ENCODE data around the gene PRKD2. TPM values are rescaled to one million over a fixed set of nuclear protein-coding genes. Genes with fewer than 3 reads are reported as not detected.
A peak's percentile ranks its signal among the peaks of the same experiment; 100 is the strongest.

The PRKD2 gene
- total and polyA plus RNA-seq, 10 of the 15 experiments (the other 5 are each of a cell fraction or from before 2014, with no cell fraction given), result 2.3 to 98.8 (median 32.9) TPM

DNA sequence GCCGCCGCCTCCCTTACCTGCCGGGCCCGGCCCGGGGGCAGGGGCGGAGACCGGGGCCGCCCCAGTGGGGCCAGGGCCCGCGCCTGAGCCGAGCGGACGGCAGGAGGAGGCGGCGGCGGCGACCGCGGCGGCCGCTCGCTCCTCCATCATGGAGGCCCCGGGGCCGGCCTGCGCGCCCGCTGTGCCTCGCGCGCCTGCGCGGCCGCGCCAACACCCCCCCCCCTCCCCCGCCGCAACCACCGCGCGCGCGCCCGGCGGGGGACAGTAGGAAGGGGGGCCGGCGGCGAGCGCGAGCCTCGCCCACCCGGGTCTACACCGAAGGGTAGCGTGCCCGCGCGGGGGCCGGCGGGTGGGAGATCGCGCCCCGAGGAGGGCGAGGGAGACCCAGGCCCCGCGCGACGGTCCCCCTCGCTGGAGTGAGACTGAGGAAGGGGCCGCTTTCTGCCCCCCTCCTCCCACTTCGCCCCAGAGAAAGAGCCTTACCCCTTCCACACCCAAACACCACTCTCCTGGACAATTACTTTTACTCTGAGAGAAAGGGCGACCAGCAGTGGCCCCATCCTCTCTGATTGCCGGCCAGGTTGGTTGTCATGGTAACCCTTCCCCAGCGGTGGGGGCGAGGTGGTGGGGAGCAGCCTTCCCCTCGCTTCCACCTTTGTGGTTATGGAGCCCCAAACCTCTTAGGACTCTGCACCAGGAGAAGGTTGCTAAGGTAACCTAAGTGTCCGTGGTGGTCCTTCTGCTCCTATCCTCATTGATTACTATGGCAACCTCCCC lies 29.6 kb upstream of the PRKD2 start, which contains the start of gene STRN4 (continued):
- TF ChIP-seq, protein P1, sequence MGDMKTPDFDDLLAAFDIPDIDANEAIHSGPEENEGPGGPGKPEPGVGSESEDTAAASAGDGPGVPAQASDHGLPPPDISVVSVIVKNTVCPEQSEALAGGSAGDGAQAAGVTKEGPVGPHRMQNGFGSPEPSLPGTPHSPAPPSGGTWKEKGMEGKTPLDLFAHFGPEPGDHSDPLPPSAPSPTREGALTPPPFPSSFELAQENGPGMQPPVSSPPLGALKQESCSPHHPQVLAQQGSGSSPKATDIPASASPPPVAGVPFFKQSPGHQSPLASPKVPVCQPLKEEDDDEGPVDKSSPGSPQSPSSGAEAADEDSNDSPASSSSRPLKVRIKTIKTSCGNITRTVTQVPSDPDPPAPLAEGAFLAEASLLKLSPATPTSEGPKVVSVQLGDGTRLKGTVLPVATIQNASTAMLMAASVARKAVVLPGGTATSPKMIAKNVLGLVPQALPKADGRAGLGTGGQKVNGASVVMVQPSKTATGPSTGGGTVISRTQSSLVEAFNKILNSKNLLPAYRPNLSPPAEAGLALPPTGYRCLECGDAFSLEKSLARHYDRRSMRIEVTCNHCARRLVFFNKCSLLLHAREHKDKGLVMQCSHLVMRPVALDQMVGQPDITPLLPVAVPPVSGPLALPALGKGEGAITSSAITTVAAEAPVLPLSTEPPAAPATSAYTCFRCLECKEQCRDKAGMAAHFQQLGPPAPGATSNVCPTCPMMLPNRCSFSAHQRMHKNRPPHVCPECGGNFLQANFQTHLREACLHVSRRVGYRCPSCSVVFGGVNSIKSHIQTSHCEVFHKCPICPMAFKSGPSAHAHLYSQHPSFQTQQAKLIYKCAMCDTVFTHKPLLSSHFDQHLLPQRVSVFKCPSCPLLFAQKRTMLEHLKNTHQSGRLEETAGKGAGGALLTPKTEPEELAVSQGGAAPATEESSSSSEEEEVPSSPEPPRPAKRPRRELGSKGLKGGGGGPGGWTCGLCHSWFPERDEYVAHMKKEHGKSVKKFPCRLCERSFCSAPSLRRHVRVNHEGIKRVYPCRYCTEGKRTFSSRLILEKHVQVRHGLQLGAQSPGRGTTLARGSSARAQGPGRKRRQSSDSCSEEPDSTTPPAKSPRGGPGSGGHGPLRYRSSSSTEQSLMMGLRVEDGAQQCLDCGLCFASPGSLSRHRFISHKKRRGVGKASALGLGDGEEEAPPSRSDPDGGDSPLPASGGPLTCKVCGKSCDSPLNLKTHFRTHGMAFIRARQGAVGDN (IDR thresholded peaks at IDR 0.05), result no peak; the same call in 1 of the 2 replicates
- TF ChIP-seq CREB1 (IDR thresholded peaks at IDR 0.05; ENCODE audit: low read depth) (no peak), TCF7 (IDR thresholded peaks at IDR 0.05; ENCODE audit: borderline replicate concordance) (no peak), POLR2AphosphoS5 (IDR thresholded peaks at IDR 0.05; ENCODE audit: low read length) (no peak), SMARCA5 (IDR thresholded peaks at IDR 0.05) (peak; percentile 65), RUNX3 (IDR thresholded peaks at IDR 0.05; ENCODE audit: low read length) (peak; percentile 1; the same call in 1 of the 2 replicates), IKZF2 (IDR thresholded peaks at IDR 0.05) (no peak), SREBF1 (IDR thresholded peaks at IDR 0.05; ENCODE audit: low read length) (no peak), EP300 (IDR thresholded peaks at IDR 0.05; ENCODE audit: borderline replicate concordance in 1 of 2, control insufficient read depth in 1 of 2, low read depth in 2 of 2, low read length in 2 of 2) (no peak), WRNIP1 (IDR thresholded peaks at IDR 0.05; ENCODE audit: borderline replicate concordance, low read depth, low read length) (no peak), STAT3 (IDR thresholded peaks at IDR 0.05; ENCODE audit: low read depth, low read length) (no peak), TBL1XR1 (IDR thresholded peaks at IDR 0.05; ENCODE audit: low read depth, low read length) (no peak), BACH1 (IDR thresholded peaks at IDR 0.05; ENCODE audit: borderline replicate concordance) (0 out of 2 replicates have a peak, but pooled peaks have one; percentile 66), NR2C1 (IDR thresholded peaks at IDR 0.05) (no peak), ZBED1 (IDR thresholded peaks at IDR 0.05; ENCODE audit: borderline replicate concordance) (no peak), IRF4 (IDR thresholded peaks at IDR 0.05; ENCODE audit: low read depth, low read length) (no peak), ATF7 (IDR thresholded peaks at IDR 0.05; ENCODE audit: low read depth) (no peak)
- TF ChIP-seq, protein P2, sequence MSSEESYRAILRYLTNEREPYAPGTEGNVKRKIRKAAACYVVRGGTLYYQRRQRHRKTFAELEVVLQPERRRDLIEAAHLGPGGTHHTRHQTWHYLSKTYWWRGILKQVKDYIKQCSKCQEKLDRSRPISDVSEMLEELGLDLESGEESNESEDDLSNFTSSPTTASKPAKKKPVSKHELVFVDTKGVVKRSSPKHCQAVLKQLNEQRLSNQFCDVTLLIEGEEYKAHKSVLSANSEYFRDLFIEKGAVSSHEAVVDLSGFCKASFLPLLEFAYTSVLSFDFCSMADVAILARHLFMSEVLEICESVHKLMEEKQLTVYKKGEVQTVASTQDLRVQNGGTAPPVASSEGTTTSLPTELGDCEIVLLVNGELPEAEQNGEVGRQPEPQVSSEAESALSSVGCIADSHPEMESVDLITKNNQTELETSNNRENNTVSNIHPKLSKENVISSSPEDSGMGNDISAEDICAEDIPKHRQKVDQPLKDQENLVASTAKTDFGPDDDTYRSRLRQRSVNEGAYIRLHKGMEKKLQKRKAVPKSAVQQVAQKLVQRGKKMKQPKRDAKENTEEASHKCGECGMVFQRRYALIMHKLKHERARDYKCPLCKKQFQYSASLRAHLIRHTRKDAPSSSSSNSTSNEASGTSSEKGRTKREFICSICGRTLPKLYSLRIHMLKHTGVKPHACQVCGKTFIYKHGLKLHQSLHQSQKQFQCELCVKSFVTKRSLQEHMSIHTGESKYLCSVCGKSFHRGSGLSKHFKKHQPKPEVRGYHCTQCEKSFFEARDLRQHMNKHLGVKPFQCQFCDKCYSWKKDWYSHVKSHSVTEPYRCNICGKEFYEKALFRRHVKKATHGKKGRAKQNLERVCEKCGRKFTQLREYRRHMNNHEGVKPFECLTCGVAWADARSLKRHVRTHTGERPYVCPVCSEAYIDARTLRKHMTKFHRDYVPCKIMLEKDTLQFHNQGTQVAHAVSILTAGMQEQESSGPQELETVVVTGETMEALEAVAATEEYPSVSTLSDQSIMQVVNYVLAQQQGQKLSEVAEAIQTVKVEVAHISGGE (CRISPR knock-in tag; IDR thresholded peaks at IDR 0.05), result no peak
- TF ChIP-seq, protein P3, sequence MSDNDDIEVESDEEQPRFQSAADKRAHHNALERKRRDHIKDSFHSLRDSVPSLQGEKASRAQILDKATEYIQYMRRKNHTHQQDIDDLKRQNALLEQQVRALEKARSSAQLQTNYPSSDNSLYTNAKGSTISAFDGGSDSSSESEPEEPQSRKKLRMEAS (IDR thresholded peaks at IDR 0.05; ENCODE audit: low read depth, low read length), result no peak
- TF ChIP-seq, protein P4, sequence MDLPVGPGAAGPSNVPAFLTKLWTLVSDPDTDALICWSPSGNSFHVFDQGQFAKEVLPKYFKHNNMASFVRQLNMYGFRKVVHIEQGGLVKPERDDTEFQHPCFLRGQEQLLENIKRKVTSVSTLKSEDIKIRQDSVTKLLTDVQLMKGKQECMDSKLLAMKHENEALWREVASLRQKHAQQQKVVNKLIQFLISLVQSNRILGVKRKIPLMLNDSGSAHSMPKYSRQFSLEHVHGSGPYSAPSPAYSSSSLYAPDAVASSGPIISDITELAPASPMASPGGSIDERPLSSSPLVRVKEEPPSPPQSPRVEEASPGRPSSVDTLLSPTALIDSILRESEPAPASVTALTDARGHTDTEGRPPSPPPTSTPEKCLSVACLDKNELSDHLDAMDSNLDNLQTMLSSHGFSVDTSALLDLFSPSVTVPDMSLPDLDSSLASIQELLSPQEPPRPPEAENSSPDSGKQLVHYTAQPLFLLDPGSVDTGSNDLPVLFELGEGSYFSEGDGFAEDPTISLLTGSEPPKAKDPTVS (IDR thresholded peaks at IDR 0.05; ENCODE audit: low read depth, low read length), result no peak
- TF ChIP-seq, protein P5, sequence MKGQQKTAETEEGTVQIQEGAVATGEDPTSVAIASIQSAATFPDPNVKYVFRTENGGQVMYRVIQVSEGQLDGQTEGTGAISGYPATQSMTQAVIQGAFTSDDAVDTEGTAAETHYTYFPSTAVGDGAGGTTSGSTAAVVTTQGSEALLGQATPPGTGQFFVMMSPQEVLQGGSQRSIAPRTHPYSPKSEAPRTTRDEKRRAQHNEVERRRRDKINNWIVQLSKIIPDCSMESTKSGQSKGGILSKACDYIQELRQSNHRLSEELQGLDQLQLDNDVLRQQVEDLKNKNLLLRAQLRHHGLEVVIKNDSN (IDR thresholded peaks at IDR 0.05; ENCODE audit: borderline replicate concordance, extremely low read length, insufficient read depth, low read depth, low read length), result no peak

Measured in GM12878 (cell line).